HEK293 (cell line): ENCODE data around the gene HMG20B.

Source experiments
- CTCF ChIA-PET: fragments of 350-600 bp; formaldehyde crosslinking; extraction: SDS; loops from one replicate; lab custom pipeline; 2021; ENCODE audit warnings: antibody characterized with exemption; lab: Yijun Ruan, JAX
- POLR2A ChIA-PET: fragments of 300-600 bp; formaldehyde crosslinking; extraction: SDS; loops from one replicate; lab custom pipeline; 2020; ENCODE audit warnings: antibody characterized with exemption, inconsistent platforms; lab: Yijun Ruan, JAX
- H3K27ac ChIP-seq: fragments of 200-500 bp; sonication (Bioruptor generic); 2 replicates; pipeline ENCODE4 v1.5.1; 2014; ENCODE audit warnings: low read depth, low read length, control low read depth, inconsistent platforms; ENCODE audit errors: extremely low read depth
- H3K36me3 ChIP-seq, 2 experiments: fragments of 200-500 bp in 1 of 2; sonication (Bioruptor generic) in 1 of 2; 1 replicate in 1 of 2; 2 replicates in 1 of 2; pipeline ENCODE4 v1.5.1; 2014 to 2017; ENCODE audit warnings: inconsistent platforms in 2 of 2, low read length in 2 of 2; ENCODE audit not compliant: control insufficient read depth in 2 of 2, insufficient read depth in 1 of 2
- H3K4me1 ChIP-seq: fragments of 200-500 bp; sonication (Bioruptor generic); 2 replicates; pipeline ENCODE4 v1.5.1; 2014; ENCODE audit warnings: mild to moderate bottlenecking, low read length, inconsistent platforms; ENCODE audit not compliant: control insufficient read depth, insufficient read depth
- H3K4me3 ChIP-seq: 2 replicates; pipeline ENCODE4 v1.5.1; 2011; ENCODE audit warnings: low read depth, mild to moderate bottlenecking, control low read depth, low read length, moderate library complexity
- H3K9me3 ChIP-seq: fragments of 200-500 bp; sonication (Bioruptor generic); 2 replicates; pipeline ENCODE4 v1.5.1; 2014; ENCODE audit warnings: low read depth, low read length, inconsistent platforms; ENCODE audit not compliant: control insufficient read depth, insufficient read depth
- BCL11B ChIP-seq: fragments of 450-650 bp; formaldehyde crosslinking; IDR thresholded peaks from 2 replicates; pipeline ENCODE4 v1.5.1; 2016; ENCODE audit warnings: low read depth, missing biosample characterization, missing genetic modification characterization
- HOXC10 ChIP-seq: sonication (generic); formaldehyde crosslinking; IDR thresholded peaks from 2 replicates; pipeline ENCODE4 v1.8.1; 2023; ENCODE audit warnings: mild to moderate bottlenecking, missing genetic modification reagents
- IKZF3 ChIP-seq: fragments of 450-650 bp; IDR thresholded peaks from 2 replicates; pipeline ENCODE4 v1.5.0; 2018; ENCODE audit warnings: missing biosample characterization, mild to moderate bottlenecking, missing genetic modification characterization, moderate library complexity
- INSM2 ChIP-seq: fragments of 450-650 bp; formaldehyde crosslinking; IDR thresholded peaks from 2 replicates; pipeline ENCODE4 v1.5.1; 2016; ENCODE audit warnings: missing biosample characterization, missing genetic modification characterization
- KLF9 ChIP-seq: fragments of 450-650 bp; formaldehyde crosslinking; IDR thresholded peaks from 2 replicates; pipeline ENCODE4 v1.5.1; 2016; ENCODE audit warnings: missing biosample characterization, missing genetic modification characterization, low read depth
- PATZ1 ChIP-seq: fragments of 450-650 bp; formaldehyde crosslinking; IDR thresholded peaks from 2 replicates; pipeline ENCODE4 v1.5.1; 2016; ENCODE audit warnings: missing biosample characterization, missing genetic modification characterization
- YY1 ChIP-seq: fragments of 450-650 bp; formaldehyde crosslinking; IDR thresholded peaks from 2 replicates; pipeline ENCODE4 v1.5.1; 2018; ENCODE audit warnings: missing biosample characterization, missing genetic modification characterization
- ZBTB6 ChIP-seq: fragments of 450-650 bp; formaldehyde crosslinking; IDR thresholded peaks from 2 replicates; pipeline ENCODE4 v1.5.1; 2017; ENCODE audit warnings: missing biosample characterization, missing genetic modification characterization
- ZFP69B ChIP-seq: fragments of 450-650 bp; formaldehyde crosslinking; IDR thresholded peaks from 2 replicates; pipeline ENCODE4 v1.5.1; 2016; ENCODE audit warnings: missing biosample characterization, missing genetic modification characterization
- ZNF174 ChIP-seq: fragments of 450-650 bp; formaldehyde crosslinking; IDR thresholded peaks from 2 replicates; pipeline ENCODE4 v1.5.0; 2017; ENCODE audit warnings: missing biosample characterization, mild to moderate bottlenecking, missing genetic modification characterization
- ZNF248 ChIP-seq: fragments of 450-650 bp; formaldehyde crosslinking; IDR thresholded peaks from 2 replicates; pipeline ENCODE4 v1.5.1; 2017; ENCODE audit warnings: missing biosample characterization, missing genetic modification characterization
- ZNF266 ChIP-seq: fragments of 450-650 bp; formaldehyde crosslinking; IDR thresholded peaks from 2 replicates; pipeline ENCODE4 v1.5.1; 2016; ENCODE audit warnings: missing biosample characterization, missing genetic modification characterization, low read depth
- ZNF366 ChIP-seq: fragments of 450-650 bp; formaldehyde crosslinking; conservative IDR thresholded peaks from 2 replicates; pipeline ENCODE4 v1.5.1; 2016; ENCODE audit warnings: missing biosample characterization, missing genetic modification characterization
- ZNF416 ChIP-seq: fragments of 450-650 bp; formaldehyde crosslinking; IDR thresholded peaks from 2 replicates; pipeline ENCODE4 v1.5.1; 2016; ENCODE audit warnings: missing biosample characterization, missing genetic modification characterization
- ZNF488 ChIP-seq: fragments of 450-650 bp; formaldehyde crosslinking; IDR thresholded peaks from 2 replicates; pipeline ENCODE4 v1.5.1; 2016; ENCODE audit warnings: missing biosample characterization, missing genetic modification characterization
- ZNF501 ChIP-seq: fragments of 450-650 bp; formaldehyde crosslinking; IDR thresholded peaks from 2 replicates; pipeline ENCODE4 v1.5.1; 2016; ENCODE audit warnings: missing biosample characterization, missing genetic modification characterization
- ZNF629 ChIP-seq: fragments of 450-650 bp; formaldehyde crosslinking; IDR thresholded peaks from 2 replicates; pipeline ENCODE4 v1.5.1; 2017; ENCODE audit warnings: missing biosample characterization, missing genetic modification characterization
- ZNF837 ChIP-seq: fragments of 450-650 bp; formaldehyde crosslinking; IDR thresholded peaks from 2 replicates; pipeline ENCODE4 v1.5.1; 2016; ENCODE audit warnings: missing biosample characterization, missing genetic modification characterization
- ZSCAN16 ChIP-seq: fragments of 450-650 bp; formaldehyde crosslinking; IDR thresholded peaks from 2 replicates; pipeline ENCODE4 v1.5.1; 2016; ENCODE audit warnings: missing biosample characterization, missing genetic modification characterization
- ZXDB ChIP-seq: fragments of 450-650 bp; formaldehyde crosslinking; IDR thresholded peaks from 2 replicates; pipeline ENCODE4 v1.5.1; 2016; ENCODE audit warnings: missing biosample characterization, missing genetic modification characterization

The HMG20B gene

GRCh38 chr19:3544742-3545668 lies 27.7 kb upstream of the HMG20B start (continued):
- TF ChIP-seq PATZ1: peak; percentile 88
- peak; percentile 79 for TF ChIP-seq ZFP69B
- TF ChIP-seq HOXC10: no peak
- 0 out of 2 replicates have a peak, but pooled peaks have one; percentile 32 for TF ChIP-seq IKZF3 (tag by site-specific recombination)
- TF ChIP-seq BCL11B (tag by site-specific recombination): 0 out of 2 replicates have a peak, but pooled peaks have one; percentile 24
- TF ChIP-seq KLF9 (tag by site-specific recombination): peak; percentile 32; the same call in 1 of the 2 replicates
- peak; percentile 36; the same call in 1 of the 2 replicates for TF ChIP-seq ZNF629 (tag by site-specific recombination)
- no peak for TF ChIP-seq ZBTB6 (tag by site-specific recombination)
- TF ChIP-seq ZNF488: no peak
- TF ChIP-seq ZNF266 (tag by site-specific recombination): no peak
- no peak for TF ChIP-seq ZNF416 (tag by site-specific recombination)
- no peak for TF ChIP-seq ZSCAN16
- TF ChIP-seq ZNF837 (tag by site-specific recombination): no peak
- no peak for TF ChIP-seq ZNF174
- TF ChIP-seq, all 188 proteins: peak for 36

DNA sequence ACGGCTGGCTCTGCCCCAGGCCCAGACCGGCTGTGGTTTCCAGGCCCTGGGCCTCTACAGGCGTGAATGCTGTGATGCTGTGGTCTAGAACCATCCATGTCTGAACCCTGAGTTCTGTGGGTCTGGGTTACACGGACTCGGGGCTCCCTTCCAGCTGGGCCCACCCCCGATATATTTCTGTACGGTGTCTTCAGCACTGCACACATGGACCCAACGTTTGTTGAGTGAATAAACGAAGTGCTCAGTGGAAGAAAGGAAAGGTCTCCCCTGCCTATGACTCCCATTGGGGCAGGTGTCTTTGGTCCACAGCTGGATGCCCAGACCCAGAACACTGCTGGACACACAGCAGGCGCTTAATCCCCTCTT lies 27.1 kb upstream of the HMG20B start:
- TF ChIP-seq INSM2 (tag by site-specific recombination): no peak
- no peak for TF ChIP-seq ZNF248 (tag by site-specific recombination)
- no peak for TF ChIP-seq ZNF366 (tag by site-specific recombination)
- no peak for TF ChIP-seq ZXDB (tag by site-specific recombination)
- no peak for TF ChIP-seq YY1
- no peak for TF ChIP-seq ZNF501 (tag by site-specific recombination)
- ChIA-PET POLR2A (interaction anchor here (0.8 to 1.2 kb wide), 3 partner anchors 11 to 28 kb away, joined by 3 to 4 read pairs (median 3); no protein-coding TSS in a partner anchor), CTCF (interaction anchor here (0.6 to 2.8 kb wide), 13 partner anchors 9 to 657 kb away, joined by 3 to 21 read pairs (median 3); no protein-coding TSS in a partner anchor)

More for the DNA sequence above, 27.1 kb upstream of the HMG20B start:
- Histone ChIP-seq H3K9me3 (no peaks in the 10 kb centered on the region), H3K4me1 (no peaks in the 10 kb centered on the region), H3K27ac (no peak overlapping the region), H3K36me3 (peaks cover 0 to 43% of the 10 kb centered on the region in 2 experiments; a peak in 2 of 3 replicates), H3K4me3 (no peak overlapping the region)
